Astrocyte of the hippocampus (primary cell): ENCODE results near the gene SLC27A4.
"Not testable (repeated sequence)": the region's sequence is repeated elsewhere in the genome, so short reads cannot be mapped to it uniquely, and the experiment has no call there.

Experiments
- DNase-seq: peaks from one replicate; pipeline ENCODE4 v3.0.0; 2011; ENCODE audit warnings: low read depth, low spot score

SLC27A4 gene

DNA sequence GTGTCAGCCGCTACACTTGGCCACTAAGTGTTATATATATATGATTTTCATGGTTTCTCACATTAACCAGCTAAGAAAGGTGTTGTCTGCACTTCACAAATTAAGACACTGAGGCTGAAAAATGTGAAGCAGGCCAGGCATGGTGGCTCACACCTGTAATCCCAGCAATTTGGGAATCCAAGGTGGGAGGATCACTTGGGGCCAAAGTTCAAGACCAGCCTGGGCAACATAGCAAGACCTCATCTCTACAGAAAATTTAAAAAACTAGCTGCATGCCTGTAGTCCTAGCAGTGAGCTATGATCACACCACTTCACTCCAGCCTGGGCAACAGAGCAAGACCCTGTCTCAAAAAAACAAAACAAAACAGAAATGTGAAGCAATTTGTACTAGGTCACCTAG lies 15.9 kb upstream of the SLC27A4 start:
- DNase-seq = no peak

DNA sequence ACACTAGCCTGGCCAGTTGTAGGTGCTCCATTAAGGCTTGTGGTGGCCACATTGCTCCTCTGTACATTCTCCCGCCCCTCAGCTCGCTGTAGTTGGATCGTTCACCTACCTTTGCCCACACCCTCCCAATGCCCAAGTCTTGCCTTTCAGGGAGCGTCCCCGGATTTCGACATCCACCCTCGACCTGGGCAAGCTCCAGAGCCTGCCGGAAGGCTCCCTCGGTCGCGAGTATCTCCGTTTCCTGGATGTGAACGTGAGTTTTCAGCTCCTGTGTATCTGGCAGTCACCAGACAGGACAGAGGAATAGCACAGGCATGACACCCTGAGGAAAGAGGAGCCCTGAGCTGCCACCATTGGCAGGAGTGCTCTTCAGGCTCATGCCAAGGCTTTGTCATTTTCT lies 14.7 kb upstream of the SLC27A4 start:
- DNase-seq = no peak

DNA sequence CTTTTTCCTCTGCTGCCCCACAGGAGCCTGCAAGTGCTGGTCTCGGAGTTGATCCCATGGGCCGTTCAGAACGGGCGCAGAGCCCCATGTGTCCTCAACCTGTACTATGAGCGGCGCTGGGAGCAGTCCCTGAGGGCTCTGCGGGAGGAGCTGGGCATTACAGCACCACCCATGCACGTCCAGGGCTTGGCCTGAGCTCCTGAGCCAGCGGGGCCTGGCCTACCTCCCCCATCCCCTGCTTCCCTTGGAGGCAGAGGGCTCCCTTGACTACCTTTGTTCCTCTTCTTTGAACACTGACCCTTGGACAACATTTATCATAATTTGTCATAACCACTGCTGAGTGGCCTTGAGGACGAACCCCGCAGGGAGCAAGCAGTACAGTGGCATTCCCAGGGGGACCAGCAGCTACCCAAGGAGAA lies 6.9 kb upstream of the SLC27A4 start:
- DNase-seq = no peak

DNA sequence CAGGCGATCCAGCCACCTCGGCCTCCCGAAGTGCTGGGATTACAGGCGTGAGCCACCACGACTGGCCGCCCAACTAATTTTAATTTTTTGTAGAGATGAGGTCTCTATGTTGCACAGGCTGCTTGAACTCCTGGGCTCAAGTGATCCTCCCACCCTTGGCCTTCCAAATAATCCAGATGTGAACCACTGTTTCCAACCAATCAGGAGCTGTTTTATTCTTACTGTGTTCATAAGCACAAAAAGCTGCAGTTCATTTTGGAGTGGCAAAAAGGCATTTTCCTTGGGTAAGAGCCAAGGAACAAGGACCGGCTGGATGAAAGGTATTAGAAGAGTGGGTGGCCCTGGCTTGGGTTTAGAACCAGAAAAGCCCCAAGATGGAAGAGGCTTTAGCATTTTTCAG lies 5.2 kb upstream of the SLC27A4 start:
- no peak for DNase-seq

DNA sequence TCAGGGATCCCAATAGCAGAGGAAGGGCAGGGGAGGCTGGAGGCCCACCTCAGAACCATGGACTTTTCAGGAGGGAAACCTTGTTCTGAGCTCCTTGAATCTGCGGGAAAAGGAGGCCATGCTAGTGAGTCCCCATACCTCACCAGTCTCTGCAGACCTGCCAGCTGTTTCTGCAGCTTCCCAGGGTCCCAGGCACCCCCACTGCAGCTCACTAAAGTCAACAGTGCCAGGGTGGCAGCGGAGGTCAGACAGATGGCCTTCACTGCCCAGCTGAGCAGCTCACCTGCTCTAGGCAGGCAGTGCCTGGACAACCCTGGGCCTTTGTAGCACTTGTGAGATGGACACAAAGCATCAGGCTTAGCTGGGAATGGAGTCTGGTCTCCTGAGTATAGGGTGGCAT lies 4.4 kb upstream of the SLC27A4 start:
- DNase-seq = no peak

DNA sequence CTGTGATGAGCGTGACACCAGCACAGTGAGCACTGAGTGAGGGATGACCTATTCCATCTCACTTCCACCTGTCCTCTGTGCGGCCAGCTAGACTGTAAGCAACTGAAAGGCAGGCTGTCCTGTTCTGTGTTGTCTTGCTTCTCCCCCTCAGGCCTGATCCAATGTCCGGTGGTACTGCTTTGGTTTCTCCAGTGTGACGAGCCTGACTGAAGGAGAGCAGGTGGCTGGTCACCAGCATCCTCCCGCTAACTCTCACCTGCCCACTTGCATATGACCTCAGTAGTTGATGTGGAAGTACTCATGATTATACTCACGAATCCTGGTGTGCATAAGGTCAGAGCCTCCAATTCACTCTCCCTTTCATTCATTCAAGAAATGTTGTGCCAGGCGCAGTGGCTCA lies 2.4 kb upstream of the SLC27A4 start:
- no peak for DNase-seq

DNA sequence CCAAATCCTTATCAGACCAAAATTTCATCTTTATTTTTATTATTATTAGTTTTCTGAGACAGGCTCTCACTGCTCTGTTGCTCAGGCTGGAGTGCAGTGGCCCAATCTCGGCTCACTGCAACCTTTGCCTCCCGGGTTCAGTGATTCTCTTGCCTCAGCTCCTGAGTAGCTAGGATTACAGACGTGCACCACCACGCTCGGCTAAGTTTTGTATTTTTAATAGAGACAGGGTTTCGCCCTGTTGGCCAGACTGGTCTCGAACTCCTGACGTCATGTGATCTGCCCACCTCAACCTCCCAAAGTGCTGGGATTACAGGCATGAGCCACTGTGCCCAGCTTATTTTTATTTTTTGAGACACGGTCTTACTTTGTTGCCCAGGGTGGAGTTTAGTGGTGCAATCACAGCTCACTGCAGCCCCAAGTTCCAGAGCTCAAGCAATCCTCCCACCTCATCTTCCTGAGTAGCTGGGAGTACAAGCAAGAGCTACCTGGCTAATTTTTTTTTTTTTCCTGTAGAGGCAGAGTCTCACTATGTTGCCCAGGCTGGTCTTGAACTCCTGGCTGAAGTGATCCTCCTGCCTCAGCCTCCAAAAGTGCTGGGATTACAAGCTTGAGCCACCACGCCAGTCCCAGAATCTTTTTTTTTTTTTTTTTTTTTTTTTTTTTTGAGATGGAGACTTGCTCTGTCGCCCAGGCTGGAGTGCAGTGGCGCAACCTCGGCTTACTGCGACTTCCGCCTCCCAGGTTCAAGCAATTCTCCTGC lies 1.3 kb upstream of the SLC27A4 start:
- DNase-seq = not testable (repeated sequence)

DNA sequence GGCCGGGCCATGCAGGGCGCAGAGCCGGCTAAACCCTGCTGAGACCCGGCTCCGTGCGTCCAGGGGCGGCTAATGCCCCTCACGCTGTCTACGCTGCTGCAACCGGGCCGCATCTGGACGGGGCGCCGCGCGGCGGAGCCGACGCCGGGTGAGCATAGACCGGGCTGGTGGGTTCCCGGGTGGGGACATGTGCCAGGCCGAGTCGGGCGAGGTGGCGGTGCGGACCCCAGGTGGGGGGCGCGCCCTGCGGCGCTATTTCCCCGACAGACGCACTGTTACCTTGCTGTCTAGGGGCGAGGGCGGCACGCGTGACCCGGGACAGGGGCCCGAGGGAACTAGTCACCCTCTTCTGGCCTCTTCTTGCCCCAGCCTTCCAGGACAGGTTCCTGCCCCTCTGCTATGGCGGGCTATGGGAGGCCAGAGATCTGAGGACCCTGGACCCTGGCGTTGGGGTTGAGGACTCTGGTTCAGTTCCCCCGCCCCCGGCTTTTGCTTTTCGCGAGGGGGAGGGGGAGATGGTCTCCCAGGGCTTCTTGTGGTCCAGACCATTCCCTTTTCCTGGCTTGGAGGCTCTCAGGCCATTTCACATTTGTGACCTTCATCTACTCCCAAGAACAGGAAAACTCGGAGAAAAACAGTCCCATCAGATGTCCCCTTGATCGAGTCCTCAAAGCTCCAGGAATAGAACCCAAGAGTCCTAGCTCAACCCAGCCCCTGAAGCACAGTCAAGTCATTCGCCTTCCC lies 536 bp downstream of the SLC27A4 start:
- DNase-seq = peak; percentile 28

DNA sequence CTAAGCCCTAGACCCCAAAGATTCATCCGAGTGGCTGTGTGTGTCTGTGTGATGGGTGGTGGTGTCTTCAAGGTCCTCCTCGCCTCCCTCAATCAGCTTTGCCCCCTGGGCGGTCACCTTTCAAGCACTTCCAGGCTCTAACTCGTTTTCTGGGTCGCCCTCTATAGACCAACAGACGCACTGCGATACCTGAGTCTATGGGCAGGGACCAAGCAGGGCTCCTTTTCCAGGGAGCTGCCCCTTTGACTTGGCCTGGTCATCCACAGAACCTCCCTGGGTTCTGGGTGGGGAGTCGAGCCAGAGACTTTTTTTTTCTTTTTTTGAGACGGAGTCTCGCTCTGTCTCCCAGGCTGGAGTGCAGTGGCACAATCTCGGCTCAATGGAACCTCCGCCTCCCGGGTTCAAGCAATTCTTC lies 1.1 kb downstream of the SLC27A4 start:
- DNase-seq = peak; percentile 77

DNA sequence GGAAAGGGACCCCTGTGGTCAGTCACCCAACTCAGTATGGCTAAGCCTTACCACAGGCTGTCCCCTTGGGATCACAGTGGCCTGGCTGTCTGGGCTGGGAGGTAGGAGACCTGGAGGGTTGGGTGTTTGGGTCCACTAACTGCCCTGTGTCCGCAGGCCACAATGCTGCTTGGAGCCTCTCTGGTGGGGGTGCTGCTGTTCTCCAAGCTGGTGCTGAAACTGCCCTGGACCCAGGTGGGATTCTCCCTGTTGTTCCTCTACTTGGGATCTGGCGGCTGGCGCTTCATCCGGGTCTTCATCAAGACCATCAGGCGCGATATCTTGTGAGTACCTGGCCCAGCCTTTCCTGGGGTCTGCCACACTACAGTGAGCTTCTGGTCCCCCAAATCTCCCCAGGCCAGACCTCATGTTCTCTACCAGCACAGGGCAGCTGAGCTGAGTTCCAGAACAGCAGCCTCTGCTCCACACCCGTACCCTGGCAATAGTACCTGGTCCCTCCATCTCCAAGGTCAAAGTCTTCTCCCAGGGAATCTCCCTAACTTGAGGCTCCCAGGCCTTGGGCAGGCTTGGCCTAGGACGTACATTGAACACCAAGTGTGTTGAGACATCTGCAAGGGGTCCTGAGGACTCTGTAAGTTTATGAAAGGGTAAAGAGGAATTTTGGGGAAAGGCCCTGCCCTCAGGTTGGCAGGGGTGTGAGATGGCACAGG lies 2.8 kb downstream of the SLC27A4 start:
- no peak for DNase-seq

DNA sequence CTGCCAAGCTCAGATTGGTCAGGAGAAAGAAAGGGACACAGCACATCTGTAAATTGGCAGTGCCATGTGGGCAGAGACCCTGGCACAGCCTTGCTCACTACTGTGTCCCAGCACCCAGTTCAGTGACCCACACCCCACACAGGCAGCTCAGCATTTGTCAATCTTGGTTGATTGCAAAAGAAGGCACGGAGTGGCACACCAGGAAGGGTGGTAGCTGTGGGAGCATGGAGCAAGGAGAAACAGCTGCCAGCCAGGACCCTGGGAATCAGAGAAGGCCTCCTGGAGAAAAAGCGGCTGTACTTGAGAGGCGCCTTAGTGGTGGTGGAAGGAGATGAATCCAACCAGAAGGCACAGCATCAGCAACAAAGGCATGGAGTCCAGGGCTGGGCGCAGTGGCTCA lies 3.5 kb downstream of the SLC27A4 start:
- DNase-seq = no peak

DNA sequence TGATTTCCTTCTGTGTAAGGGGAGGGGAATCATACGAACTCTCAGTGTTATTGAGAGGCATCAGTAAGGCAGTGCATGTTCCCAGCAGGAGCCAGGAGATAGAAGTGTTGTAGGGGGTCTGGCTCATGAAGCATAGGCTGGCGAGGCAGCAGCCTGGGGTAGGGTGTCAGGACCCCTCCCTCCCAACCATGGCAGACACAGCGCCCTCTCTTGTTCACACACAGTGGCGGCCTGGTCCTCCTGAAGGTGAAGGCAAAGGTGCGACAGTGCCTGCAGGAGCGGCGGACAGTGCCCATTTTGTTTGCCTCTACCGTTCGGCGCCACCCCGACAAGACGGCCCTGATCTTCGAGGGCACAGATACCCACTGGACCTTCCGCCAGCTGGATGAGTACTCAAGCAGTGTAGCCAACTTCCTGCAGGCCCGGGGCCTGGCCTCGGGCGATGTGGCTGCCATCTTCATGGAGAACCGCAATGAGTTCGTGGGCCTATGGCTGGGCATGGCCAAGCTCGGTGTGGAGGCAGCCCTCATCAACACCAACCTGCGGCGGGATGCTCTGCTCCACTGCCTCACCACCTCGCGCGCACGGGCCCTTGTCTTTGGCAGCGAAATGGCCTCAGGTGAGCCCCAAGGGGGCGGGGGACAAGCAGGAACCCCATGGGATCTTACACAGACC lies 4.7 kb downstream of the SLC27A4 start:
- no peak for DNase-seq

DNA sequence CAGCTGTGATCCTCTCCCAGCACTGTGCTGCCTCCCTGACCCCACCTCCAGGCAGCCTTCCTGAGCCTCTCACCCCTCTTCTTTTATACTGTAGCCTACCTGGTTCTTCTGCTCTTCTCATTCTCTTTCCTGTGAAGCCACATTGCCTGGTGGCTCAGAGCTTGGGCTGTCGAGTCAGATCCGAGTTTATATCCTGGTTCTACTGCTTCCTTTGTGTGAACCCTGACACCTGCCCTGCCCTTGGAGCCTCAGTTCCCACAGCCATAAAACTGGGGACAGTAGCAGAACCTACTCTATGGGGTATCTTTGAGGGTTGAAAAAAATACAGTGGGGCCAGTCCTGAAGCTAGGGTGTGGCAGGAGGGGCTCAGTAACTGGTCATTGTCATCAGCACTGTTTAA lies 8.8 kb downstream of the SLC27A4 start:
- no peak for DNase-seq

DNA sequence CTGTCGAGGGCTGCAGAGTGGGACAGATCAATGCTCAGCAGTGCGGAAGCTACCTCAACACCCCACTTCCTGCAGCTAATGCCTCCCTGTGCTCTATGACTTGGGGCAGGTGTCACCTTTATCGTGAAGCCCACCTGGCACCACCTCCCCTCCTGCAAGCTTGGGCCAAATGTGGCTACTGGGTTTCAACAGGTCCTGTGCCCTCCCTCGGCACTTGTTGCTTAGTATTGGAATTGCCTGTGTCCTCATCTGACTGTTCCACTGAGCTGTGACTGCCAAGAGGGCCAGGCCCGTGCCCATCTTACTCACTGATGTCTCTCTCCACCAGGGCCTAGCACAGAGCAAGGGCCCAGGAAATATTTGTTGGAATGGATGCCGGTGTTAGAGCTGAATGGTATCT lies 9.4 kb downstream of the SLC27A4 start:
- DNase-seq = no peak

DNA sequence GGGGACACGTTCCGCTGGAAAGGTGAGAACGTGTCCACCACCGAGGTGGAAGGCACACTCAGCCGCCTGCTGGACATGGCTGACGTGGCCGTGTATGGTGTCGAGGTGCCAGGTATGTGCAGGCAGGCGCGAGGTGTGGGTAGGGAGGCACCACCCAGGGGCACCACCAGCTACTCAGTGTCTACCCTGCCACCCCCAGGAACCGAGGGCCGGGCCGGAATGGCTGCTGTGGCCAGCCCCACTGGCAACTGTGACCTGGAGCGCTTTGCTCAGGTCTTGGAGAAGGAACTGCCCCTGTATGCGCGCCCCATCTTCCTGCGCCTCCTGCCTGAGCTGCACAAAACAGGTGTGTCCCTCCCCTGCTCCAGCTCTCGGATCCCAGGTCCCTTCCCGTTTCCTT lies 15.1 kb downstream of the SLC27A4 start:
- DNase-seq = no peak

DNA sequence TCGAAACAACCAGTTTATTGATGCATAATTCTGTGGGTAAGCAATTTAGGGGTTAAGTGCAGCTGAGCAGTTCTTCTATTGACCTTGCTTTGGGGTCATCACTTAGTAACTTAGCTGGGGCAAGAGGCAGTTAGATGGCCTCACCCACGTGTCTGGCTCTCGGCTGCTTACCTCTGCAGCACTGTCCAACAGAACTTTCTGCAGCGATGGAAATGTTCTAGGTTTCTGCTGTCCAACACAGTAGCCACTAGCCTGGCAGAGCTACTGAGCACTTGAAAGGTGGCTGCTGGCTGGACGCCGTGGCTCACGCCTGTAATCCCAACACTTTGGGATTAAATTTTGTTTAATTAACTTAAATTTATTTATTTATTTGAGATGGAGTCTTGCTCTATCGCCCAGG lies 17.8 kb downstream of the SLC27A4 start:
- DNase-seq = no peak

DNA sequence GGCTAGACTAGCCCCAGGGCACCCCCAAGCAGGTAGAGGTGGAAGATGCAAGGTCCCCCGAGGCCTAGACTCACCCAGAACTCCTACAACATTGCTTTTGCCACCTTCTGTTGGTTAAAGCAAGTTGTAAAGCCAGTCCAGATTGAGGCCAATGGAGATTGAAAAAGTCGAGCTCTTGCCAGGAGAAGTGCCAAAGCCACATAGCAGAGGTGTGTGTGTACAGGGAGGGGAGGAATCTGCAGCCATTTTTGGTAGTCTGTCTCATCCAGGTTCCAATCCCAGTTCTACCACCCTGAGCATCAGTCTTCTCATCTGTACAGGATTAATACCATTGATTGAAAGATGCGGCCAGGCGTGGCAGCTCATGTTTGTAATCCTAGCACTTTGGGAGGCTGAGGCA lies 18.5 kb downstream of the SLC27A4 start:
- no peak for DNase-seq

DNA sequence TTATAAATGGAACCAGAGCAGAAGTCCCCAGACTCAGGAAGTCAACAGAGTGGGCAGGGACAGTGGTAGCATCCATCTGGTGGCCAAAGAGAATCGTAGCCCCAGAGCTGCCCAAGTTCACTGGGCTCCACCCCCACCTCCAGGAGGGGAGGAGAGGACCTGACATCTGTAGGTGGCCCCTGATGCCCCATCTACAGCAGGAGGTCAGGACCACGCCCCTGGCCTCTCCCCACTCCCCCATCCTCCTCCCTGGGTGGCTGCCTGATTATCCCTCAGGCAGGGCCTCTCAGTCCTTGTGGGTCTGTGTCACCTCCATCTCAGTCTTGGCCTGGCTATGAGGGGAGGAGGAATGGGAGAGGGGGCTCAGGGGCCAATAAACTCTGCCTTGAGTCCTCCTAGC lies 20.5 kb downstream of the SLC27A4 start:
- DNase-seq = no peak

DNA sequence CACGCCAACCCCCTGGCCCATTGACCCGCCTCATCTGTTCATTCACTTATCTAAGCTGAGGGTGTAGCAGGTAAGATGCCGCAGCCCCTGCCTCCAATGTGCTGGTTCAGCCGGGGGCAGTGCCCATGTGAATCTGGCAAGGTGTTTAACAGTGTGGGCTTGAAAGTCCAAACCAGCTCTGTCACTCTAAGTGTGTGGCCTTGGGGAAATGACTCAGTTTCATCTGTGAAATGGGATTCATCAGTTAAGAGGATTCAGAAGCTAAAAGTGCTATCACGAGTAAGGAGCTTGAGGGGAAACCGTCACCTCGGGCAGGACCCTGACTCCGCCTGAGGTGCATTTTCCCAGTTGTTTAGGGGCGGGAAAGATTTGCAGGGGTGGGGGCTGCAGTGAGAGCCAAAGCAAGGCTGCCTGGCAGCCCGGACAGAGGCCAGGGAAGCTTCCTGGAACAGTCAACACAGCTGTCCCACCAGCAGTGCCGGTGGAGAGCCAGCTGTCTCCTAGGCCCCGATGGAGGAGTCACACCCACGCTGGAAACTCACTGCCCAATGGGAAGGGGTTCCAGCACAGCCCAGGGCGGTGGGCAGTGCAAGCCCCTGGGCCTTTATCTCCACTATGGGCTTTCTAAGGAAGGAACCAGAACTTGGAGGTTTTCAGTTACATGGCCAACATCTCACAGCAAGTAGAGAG lies 21.1 kb downstream of the SLC27A4 start:
- no peak for DNase-seq

DNA sequence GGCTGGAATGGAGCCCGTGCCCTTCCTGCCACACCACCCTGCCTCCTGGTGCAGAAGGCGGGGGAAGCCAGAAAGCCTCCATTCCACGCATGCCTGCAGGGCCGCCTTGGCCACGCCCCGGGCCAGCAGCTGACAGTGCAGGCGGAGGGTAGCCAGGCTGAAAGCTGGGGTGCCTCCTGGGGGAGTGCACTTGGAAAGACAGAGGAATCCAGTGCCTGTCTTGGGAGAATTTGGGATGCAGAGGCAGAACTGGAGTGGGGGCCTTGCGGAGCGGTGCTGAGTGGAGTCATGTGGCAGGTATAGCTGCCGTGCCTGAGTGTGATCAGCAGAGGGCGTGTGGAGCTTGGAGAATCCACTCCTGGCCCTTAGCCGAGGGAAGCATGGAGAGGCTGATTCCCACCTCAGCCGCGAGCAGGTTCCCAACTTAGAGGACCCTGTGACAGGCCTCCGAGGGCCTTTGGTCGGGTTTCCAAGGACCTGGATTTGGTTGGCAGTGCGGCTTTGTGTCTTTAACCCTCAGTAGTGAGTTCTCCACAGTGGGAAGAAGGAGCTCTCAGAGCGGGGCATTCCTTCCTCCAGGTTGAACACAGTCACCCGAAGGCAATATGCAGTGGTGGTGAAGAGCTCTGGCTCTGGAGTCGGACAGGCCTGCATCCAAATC lies 21.8 kb downstream of the SLC27A4 start:
- peak; percentile 93 for DNase-seq

DNA sequence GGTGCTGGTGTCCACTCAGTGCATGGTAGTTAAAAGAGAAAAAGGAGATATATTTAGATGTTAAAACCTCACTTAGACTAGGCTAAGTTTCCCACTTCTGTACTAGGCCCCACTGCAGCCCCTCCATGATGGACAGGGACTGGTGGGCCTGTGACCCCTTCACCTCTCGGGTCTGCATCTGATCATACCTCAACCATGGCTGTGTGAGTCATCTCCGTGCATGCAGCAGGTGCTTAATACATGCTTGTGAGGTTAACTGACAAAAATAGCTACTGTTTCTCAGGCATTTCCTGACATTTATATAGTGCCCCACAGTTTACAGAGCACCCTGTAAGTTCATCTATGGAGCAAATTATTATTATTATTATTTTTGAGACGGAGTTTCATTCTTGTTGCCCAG lies 22.4 kb downstream of the SLC27A4 start:
- no peak for DNase-seq
